Gastroesophageal sphincter (tissue), 4 donors: ENCODE measurements around the gene SLC15A2. TPM values are rescaled to one million over a fixed set of nuclear protein-coding genes. Genes with fewer than 3 reads are reported as not detected.

Experiments
- ATAC-seq: fragments of 150-250 bp; one replicate; pipeline ENCODE4 v1.9.1; 2016; ENCODE audit warnings: mild to moderate bottlenecking, moderate library complexity
- H3K27ac ChIP-seq, 4 donors: fragments of 200-600 bp; sonication (generic) in 3 of 4; 1 replicate in 3 of 4; 2 replicates in 1 of 4; pipeline ENCODE4 v1.5.1; 2016 to 2019
- H3K27me3 ChIP-seq: fragments of 200-600 bp; sonication (generic); one replicate; pipeline ENCODE4 v1.5.1; 2019
- H3K36me3 ChIP-seq, 2 donors: fragments of 200-600 bp; sonication (generic); one replicate each; pipeline ENCODE4 v1.5.1; 2019; ENCODE audit warnings: control low read depth in 1 of 2
- H3K4me1 ChIP-seq, 3 donors: fragments of 200-600 bp; sonication (generic); 1 replicate in 2 of 3; 2 replicates in 1 of 3; pipeline ENCODE4 v1.5.1; 2016 to 2019; ENCODE audit warnings: control low read depth in 2 of 3
- H3K4me3 ChIP-seq, 2 donors: fragments of 200-600 bp; sonication (generic); one replicate each; pipeline ENCODE4 v1.5.1; 2019; ENCODE audit warnings: mild to moderate bottlenecking in 1 of 2, moderate library complexity in 1 of 2
- H3K9me3 ChIP-seq, 3 donors: fragments of 200-600 bp; sonication (generic); one replicate each; pipeline ENCODE4 v1.5.1; 2017 to 2019; ENCODE audit warnings: control low read depth in 2 of 3
- EP300 ChIP-seq: sonication (generic); formaldehyde crosslinking; IDR thresholded peaks from one replicate; pipeline ENCODE4 v1.6.1; 2017; ENCODE audit warnings: antibody characterized with exemption, mild to moderate bottlenecking
- POLR2A ChIP-seq, 2 donors: fragments of 450-650 bp; IDR thresholded peaks; one replicate each; pipeline ENCODE4 v1.6.1; 2017; ENCODE audit warnings: antibody characterized with exemption in 2 of 2, mild to moderate bottlenecking in 2 of 2, moderate library complexity in 1 of 2
- POLR2AphosphoS5 ChIP-seq: sonication (generic); formaldehyde crosslinking; IDR thresholded peaks from one replicate; pipeline ENCODE4 v1.6.1; 2017; ENCODE audit warnings: antibody characterized with exemption
- WGBS, 2 donors: methylation state at CpG; one replicate each; pipeline ENCODE4 v1.1.5; 2018; ENCODE audit warnings: low coverage in 1 of 2; 5-methylcytosine and 5-hydroxymethylcytosine counted together
- total RNA-seq, 4 donors: library from RNA; depleted of rRNA; stranded (reverse); fragments of >200 nt; gene quantifications; one replicate each; pipeline ENCODE4 v1.1.0, GENCODE V29; 2016
- TF ChIP-seq, protein P1 (sequence below), 4 experiments: fragments of 200-600 bp in 2 of 4; fragments of 450-650 bp in 2 of 4; sonication (generic) in 1 of 4; IDR thresholded peaks; one replicate each; pipeline ENCODE4 v1.5.1; 2017 to 2019; ENCODE audit warnings: antibody characterized with exemption in 4 of 4, mild to moderate bottlenecking in 2 of 4, moderate library complexity in 2 of 4

Gene SLC15A2
- total RNA-seq, 4 donors from 2014 or later, result 0.66 to 7.1 (median 2.6) TPM

DNA sequence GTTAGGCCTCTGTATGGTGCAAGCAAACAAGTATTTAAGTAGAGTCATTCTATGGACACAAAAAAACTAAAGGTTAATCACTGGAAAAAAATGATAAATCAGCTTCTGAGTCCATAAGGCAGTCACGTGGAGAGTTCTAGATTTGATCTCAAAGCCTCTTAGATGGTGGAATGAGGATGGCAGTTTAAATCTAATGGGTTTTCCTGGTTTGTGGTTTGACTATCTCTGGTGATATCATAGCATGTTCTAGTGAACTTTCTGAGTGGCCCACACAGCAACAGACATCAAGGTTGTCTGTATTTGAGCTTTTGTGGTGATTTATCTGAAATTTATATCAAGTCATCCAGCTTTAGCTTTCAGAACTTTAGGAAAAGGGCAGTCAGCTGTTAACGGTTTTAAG, 75.4 kb downstream of the SLC15A2 start:
- H3K36me3 ChIP-seq, result no peaks in the 10 kb centered on the region
- TF ChIP-seq, protein P1, sequence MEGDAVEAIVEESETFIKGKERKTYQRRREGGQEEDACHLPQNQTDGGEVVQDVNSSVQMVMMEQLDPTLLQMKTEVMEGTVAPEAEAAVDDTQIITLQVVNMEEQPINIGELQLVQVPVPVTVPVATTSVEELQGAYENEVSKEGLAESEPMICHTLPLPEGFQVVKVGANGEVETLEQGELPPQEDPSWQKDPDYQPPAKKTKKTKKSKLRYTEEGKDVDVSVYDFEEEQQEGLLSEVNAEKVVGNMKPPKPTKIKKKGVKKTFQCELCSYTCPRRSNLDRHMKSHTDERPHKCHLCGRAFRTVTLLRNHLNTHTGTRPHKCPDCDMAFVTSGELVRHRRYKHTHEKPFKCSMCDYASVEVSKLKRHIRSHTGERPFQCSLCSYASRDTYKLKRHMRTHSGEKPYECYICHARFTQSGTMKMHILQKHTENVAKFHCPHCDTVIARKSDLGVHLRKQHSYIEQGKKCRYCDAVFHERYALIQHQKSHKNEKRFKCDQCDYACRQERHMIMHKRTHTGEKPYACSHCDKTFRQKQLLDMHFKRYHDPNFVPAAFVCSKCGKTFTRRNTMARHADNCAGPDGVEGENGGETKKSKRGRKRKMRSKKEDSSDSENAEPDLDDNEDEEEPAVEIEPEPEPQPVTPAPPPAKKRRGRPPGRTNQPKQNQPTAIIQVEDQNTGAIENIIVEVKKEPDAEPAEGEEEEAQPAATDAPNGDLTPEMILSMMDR (IDR thresholded peaks at IDR 0.05), result no peak
- no peaks in the 10 kb centered on the region for H3K4me1 ChIP-seq
- no peak for ATAC-seq
- no peak overlapping the region for H3K27ac ChIP-seq
- 65 to 75% methylated on average over 2 of the region's 2 CpGs for WGBS, 2 donors
- no peaks in the 10 kb centered on the region for H3K27me3 ChIP-seq
- H3K9me3 ChIP-seq, result peaks cover 0 to 8% (median 0%) of the 10 kb centered on the region in 3 donors
- H3K4me3 ChIP-seq, result no peak overlapping the region

- H3K4me1 ChIP-seq, result no peaks in the 10 kb centered on the region
- ATAC-seq, result no peak
- no peak overlapping the region for H3K27ac ChIP-seq
- TF ChIP-seq POLR2A (IDR thresholded peaks at IDR 0.05) (no peak), EP300 (no peak), POLR2AphosphoS5 (no peak)
- TF ChIP-seq, protein P1 (IDR thresholded peaks at IDR 0.05), result no peak
- no peaks in the 10 kb centered on the region for H3K27me3 ChIP-seq
- WGBS, 2 donors, result 66 to 100% methylated on average over 1 of the region's 1 CpG
- no peak overlapping the region for H3K4me3 ChIP-seq
- H3K36me3 ChIP-seq, result no peaks in the 10 kb centered on the region
- H3K9me3 ChIP-seq, result peaks cover 0 to 8% (median 0%) of the 10 kb centered on the region in 3 donors
Measured at GRCh38 chr3:121970047-121970446, 75.8 kb downstream of the SLC15A2 start.

DNA sequence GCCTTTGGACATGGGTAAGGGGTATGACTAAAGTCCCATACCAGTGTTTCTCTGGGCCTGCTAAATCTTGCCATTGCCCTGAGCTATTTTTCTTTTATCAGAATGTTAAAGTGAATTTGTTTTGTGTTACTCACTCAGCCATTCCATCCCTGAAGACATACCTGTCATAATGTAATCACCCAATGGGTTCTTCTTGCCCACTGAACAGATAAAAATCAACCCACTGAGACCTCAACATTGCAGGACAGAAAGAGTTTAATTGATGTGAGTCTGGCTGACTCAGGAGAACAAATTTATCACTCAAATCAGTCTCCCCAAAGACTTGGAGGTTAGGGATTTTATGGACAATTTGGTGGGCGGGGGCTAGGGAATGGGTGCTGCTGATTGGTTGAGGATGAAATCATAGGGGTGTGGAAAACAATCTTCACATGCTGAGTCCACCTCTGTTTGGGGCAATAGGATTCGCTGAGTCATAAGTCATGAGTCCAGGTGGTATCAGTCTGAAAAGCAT, 80.5 kb downstream of the SLC15A2 start:
- H3K27ac ChIP-seq, result no peak overlapping the region
- no peaks in the 10 kb centered on the region for H3K27me3 ChIP-seq
- TF ChIP-seq POLR2A (IDR thresholded peaks at IDR 0.05) (no peak), POLR2AphosphoS5 (no peak), EP300 (no peak)
- TF ChIP-seq, protein P1 (IDR thresholded peaks at IDR 0.05), result no peak
- no peaks in the 10 kb centered on the region for H3K36me3 ChIP-seq
- no peak for ATAC-seq
- no peak overlapping the region for H3K4me3 ChIP-seq
- H3K4me1 ChIP-seq, result no peaks in the 10 kb centered on the region
- 85 to 89% methylated on average over 1 to 2 of the region's 2 CpGs for WGBS, 2 donors
- peaks cover 0 to 15% (median 0%) of the 10 kb centered on the region in 3 donors for H3K9me3 ChIP-seq

GRCh38 chr3:121975702-121976302, 81.6 kb downstream of the SLC15A2 start:
- no peak for ATAC-seq
- 79 to 92% methylated on average over 1 of the region's 1 CpG for WGBS, 2 donors
- TF ChIP-seq, protein P1 (IDR thresholded peaks at IDR 0.05), result no peak
- TF ChIP-seq POLR2AphosphoS5, result no peak
- TF ChIP-seq EP300, result no peak
- no peak for TF ChIP-seq POLR2A (IDR thresholded peaks at IDR 0.05)

GRCh38 chr3:121976727-121977126, 82.5 kb downstream of the SLC15A2 start:
- Histone ChIP-seq H3K4me1 (no peaks in the 10 kb centered on the region), H3K4me3 (no peak overlapping the region), H3K27me3 (no peaks in the 10 kb centered on the region), H3K27ac (no peak overlapping the region), H3K36me3 (no peaks in the 10 kb centered on the region), H3K9me3 (peaks cover 0 to 15% (median 0%) of the 10 kb centered on the region in 3 donors)
- ATAC-seq, result no peak
- TF ChIP-seq, protein P1 (IDR thresholded peaks at IDR 0.05), result no peak
- TF ChIP-seq POLR2AphosphoS5 (no peak), POLR2A (IDR thresholded peaks at IDR 0.05) (no peak), EP300 (no peak)
- WGBS, 2 donors, result 75 to 100% methylated on average over 1 of the region's 1 CpG

More at GRCh38 chr3:121975702-121976302, 81.6 kb downstream of the SLC15A2 start:
- Histone ChIP-seq H3K27ac (no peak overlapping the region), H3K27me3 (no peaks in the 10 kb centered on the region), H3K4me1 (no peaks in the 10 kb centered on the region), H3K4me3 (no peak overlapping the region), H3K36me3 (no peaks in the 10 kb centered on the region), H3K9me3 (peaks cover 0 to 15% (median 0%) of the 10 kb centered on the region in 3 donors)
